Esophagus muscularis mucosa (tissue), 4 donors: Measurements from ENCODE around the gene PLIN1. TPM values are rescaled to one million over a fixed set of nuclear protein-coding genes. Genes with fewer than 3 reads are reported as not detected.

ENCODE experiments used
- DNase-seq: peaks from one replicate; pipeline ENCODE4 v3.0.0-alpha.2; 2017; ENCODE audit errors: extremely low spot score
- H3K27ac ChIP-seq, 4 donors: fragments of 200-600 bp; sonication (generic); replicated peaks in 1 of 4; 1 replicate in 3 of 4; 2 replicates in 1 of 4; pipeline ENCODE4 v1.5.1; 2016 to 2019; ENCODE audit warnings: mild to moderate bottlenecking in 1 of 4
- H3K27me3 ChIP-seq, 4 donors: fragments of 200-600 bp; sonication (generic); one replicate each; pipeline versions ENCODE4 v1.5.1 to v1.6.0; 2016 to 2019
- H3K36me3 ChIP-seq, 4 donors: fragments of 200-600 bp; sonication (generic); one replicate each; pipeline ENCODE4 v1.5.1; 2016 to 2019
- H3K4me1 ChIP-seq, 4 donors: fragments of 200-600 bp; sonication (generic); one replicate each; pipeline ENCODE4 v1.5.1; 2016 to 2019
- H3K4me3 ChIP-seq, 4 donors: fragments of 200-600 bp; sonication (generic); 1 replicate in 2 of 4; 2 replicates in 2 of 4; pipeline ENCODE4 v1.5.1; 2016 to 2019; ENCODE audit warnings: mild to moderate bottlenecking in 4 of 4, moderate library complexity in 1 of 4
- H3K9me3 ChIP-seq, 4 donors: fragments of 200-600 bp; sonication (generic); 1 replicate in 3 of 4; 2 replicates in 1 of 4; pipeline ENCODE4 v1.5.1; 2016 to 2019
- EP300 ChIP-seq: sonication (generic); formaldehyde crosslinking; IDR thresholded peaks from one replicate; pipeline ENCODE4 v1.6.1; 2017; ENCODE audit warnings: antibody characterized with exemption
- POLR2A ChIP-seq: fragments of 450-650 bp; IDR thresholded peaks from one replicate; pipeline ENCODE4 v1.6.1; 2017; ENCODE audit warnings: antibody characterized with exemption, moderate library complexity, mild to moderate bottlenecking, low read depth
- POLR2AphosphoS5 ChIP-seq, 2 donors: sonication (generic); formaldehyde crosslinking; IDR thresholded peaks; one replicate each; pipeline ENCODE4 v1.6.1; 2017; ENCODE audit warnings: antibody characterized with exemption in 2 of 2
- WGBS: methylation state at CpG from one replicate; pipeline ENCODE4 v1.1.5; 2018; 5-methylcytosine and 5-hydroxymethylcytosine counted together
- intact Hi-C: fragments of 100-400 bp; cut with DNase I; formaldehyde crosslinking; loops from one replicate; pipeline ENCODE4 v1.15.1; 2023
- total RNA-seq, 4 donors: library from RNA; depleted of rRNA; stranded (reverse); fragments of >200 nt; gene quantifications; one replicate each; pipeline versions ENCODE4 v1.1.0 to v1.2.1, GENCODE V29; 2016
- TF ChIP-seq, protein P1 (sequence below), 3 experiments: fragments of 200-600 bp in 2 of 3; fragments of 450-650 bp in 1 of 3; sonication (generic) in 2 of 3; IDR thresholded peaks; one replicate each; pipeline ENCODE4 v1.5.1; 2017 to 2019; ENCODE audit warnings: antibody characterized with exemption in 3 of 3, mild to moderate bottlenecking in 2 of 3, moderate library complexity in 1 of 3

PLIN1 gene
- total RNA-seq, 4 donors from 2014 or later, result 0.99 to 5.8 (median 2.8) TPM

DNA sequence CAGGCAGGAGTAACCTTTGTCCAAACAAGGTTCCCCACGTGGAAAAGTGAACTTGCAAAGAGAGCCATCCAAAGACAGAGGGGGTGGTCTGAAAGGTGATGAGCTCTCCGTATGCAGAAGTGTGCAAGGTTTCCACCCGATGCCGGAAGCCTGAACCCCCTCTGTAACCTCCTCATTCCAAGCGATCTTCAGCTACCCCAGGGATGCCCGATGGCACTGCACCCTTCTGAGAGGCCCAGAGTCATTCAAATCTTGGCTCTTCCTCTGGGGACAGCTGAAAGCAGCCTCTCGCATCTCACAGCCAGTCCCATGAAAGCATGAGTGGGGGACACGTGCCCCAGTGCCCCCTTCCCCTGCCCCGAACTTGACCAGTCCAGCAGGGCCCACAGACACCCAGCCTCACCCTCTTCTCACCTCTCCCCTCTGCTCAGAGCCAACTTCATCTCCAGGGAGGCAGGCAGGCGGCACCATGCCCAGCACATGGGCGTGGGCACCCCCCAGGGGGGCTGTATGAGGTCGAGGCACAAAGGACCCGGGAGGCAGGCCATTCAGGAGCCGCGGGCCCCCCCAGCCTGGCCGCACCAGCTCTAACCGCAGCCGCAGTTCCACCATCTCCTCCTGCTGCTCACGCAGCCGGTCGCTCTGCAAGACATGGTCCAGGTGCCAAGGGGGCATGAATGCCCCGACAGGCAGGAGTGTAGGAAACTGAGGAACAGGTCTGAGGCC is 32.6 kb downstream of the PLIN1 start:
- no peak for DNase-seq
- intact Hi-C loops, result loop anchor here (2.0 to 10.0 kb wide), 3 partner anchors 46 to 228 kb away; partner anchors contain the start of genes MESP1, PEX11A and WDR93

DNA sequence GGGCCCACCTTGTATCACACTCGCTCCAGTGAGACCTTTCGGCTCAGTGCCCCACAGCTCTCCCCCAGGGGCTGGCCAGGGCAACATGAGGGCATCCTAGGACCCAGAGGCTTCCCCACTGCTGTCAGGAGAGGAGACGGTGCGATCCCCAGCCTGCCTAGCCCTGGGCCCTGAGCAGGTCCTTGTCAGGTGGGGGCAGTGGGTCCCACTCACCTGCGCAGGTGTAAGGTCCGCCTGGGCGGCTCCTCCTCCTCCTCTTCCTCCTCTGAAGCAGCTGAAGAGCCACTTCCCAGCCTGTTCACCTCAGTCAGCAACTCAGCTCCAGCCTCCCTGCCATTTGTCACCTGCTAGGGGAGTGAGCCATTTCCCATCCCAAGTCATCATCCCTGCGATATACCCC is 33.5 kb downstream of the PLIN1 start:
- no peaks in the 10 kb centered on the region for H3K9me3 ChIP-seq
- H3K27me3 ChIP-seq, result no peaks in the 10 kb centered on the region
- DNase-seq, result no peak
- 89% methylated on average over 4 of the region's 8 CpGs for WGBS
- peaks cover 0 to 70% (median 30%) of the 10 kb centered on the region in 4 donors for H3K36me3 ChIP-seq
- TF ChIP-seq EP300 (no peak), POLR2AphosphoS5 (IDR thresholded peaks at IDR 0.05) (no peak), POLR2A (no peak)
- TF ChIP-seq, protein P1, sequence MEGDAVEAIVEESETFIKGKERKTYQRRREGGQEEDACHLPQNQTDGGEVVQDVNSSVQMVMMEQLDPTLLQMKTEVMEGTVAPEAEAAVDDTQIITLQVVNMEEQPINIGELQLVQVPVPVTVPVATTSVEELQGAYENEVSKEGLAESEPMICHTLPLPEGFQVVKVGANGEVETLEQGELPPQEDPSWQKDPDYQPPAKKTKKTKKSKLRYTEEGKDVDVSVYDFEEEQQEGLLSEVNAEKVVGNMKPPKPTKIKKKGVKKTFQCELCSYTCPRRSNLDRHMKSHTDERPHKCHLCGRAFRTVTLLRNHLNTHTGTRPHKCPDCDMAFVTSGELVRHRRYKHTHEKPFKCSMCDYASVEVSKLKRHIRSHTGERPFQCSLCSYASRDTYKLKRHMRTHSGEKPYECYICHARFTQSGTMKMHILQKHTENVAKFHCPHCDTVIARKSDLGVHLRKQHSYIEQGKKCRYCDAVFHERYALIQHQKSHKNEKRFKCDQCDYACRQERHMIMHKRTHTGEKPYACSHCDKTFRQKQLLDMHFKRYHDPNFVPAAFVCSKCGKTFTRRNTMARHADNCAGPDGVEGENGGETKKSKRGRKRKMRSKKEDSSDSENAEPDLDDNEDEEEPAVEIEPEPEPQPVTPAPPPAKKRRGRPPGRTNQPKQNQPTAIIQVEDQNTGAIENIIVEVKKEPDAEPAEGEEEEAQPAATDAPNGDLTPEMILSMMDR (IDR thresholded peaks at IDR 0.05), result no peak
- H3K4me1 ChIP-seq, result peaks cover 3 to 14% (median 8%) of the 10 kb centered on the region in 4 donors
- H3K4me3 ChIP-seq, result no peak overlapping the region
- H3K27ac ChIP-seq, result no peak overlapping the region
- intact Hi-C loops, result loop anchor here (2.0 to 10.0 kb wide), 3 partner anchors 47 to 229 kb away; partner anchors contain the start of genes MESP1, PEX11A and WDR93

More for the DNA sequence above, 32.6 kb downstream of the PLIN1 start:
- Histone ChIP-seq H3K4me1 (peaks cover 3 to 14% (median 8%) of the 10 kb centered on the region in 4 donors), H3K4me3 (no peak overlapping the region), H3K9me3 (no peaks in the 10 kb centered on the region), H3K27ac (no peak overlapping the region), H3K36me3 (peaks cover 0 to 61% (median 26%) of the 10 kb centered on the region in 4 donors), H3K27me3 (no peaks in the 10 kb centered on the region)
- 95% methylated on average over 7 of the region's 22 CpGs for WGBS
- TF ChIP-seq POLR2AphosphoS5 (IDR thresholded peaks at IDR 0.05) (no peak), EP300 (no peak), POLR2A (no peak)
- TF ChIP-seq, protein P1 (IDR thresholded peaks at IDR 0.05), result no peak

DNA sequence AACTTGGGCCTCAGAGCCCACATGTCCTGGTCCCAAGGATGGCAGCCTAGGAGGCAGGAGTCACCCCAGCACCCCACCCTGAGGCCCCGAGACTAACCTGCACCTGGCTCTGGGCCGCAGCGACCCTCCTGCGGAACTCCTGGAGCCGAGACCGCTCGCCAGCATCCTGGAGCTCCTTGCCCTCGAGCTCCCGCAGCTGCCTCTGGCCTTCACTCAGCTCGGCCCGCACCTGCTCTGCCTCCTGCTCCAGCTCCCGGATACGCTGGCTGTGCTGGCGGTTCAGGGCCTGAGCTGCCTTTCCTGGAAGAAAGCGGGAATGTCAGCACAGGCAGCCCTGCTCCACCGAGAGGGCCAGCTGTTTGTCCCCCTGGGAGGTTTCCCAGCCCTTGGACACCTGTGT is 37.1 kb downstream of the PLIN1 start:
- no peaks in the 10 kb centered on the region for H3K27me3 ChIP-seq
- H3K4me3 ChIP-seq, result no peak overlapping the region
- WGBS, result 95% methylated on average over 12 of the region's 16 CpGs
- H3K4me1 ChIP-seq, result peaks cover 0 to 7% (median 3%) of the 10 kb centered on the region in 4 donors
- H3K36me3 ChIP-seq, result peaks cover 0 to 51% (median 22%) of the 10 kb centered on the region in 4 donors
- no peaks in the 10 kb centered on the region for H3K9me3 ChIP-seq
- no peak for DNase-seq
- intact Hi-C loops, result loop anchor here (10.0 kb wide), 1 partner anchor 233 kb away; no protein-coding TSS in a partner anchor
- H3K27ac ChIP-seq, result no peak overlapping the region
- TF ChIP-seq EP300, result no peak
- no peak for TF ChIP-seq POLR2A
- TF ChIP-seq, protein P1 (IDR thresholded peaks at IDR 0.05), result no peak
- no peak for TF ChIP-seq POLR2AphosphoS5 (IDR thresholded peaks at IDR 0.05)

DNA sequence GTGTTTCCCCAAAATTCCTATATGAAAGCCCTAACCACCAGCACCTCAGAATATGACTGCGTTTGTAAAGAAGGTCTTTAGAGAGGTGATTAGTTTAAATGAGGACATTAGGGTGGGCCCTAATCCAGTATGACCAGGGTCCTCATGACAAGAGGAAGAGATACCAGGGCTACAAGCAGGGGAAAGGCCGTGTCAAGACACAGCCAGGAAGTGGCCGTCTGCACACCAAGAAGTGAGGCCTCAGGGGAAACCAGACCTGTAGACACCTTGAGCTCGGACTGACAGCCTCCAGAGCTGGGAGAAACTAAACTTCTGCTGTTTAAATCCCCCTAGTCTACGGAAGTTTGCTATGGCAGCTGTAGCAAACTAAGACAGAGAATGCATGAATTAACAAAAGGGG is 38.1 kb downstream of the PLIN1 start:
- no peak overlapping the region for H3K27ac ChIP-seq
- intact Hi-C loops, result loop anchor here (10.0 kb wide), 1 partner anchor 234 kb away; no protein-coding TSS in a partner anchor

More for the DNA sequence above, 38.1 kb downstream of the PLIN1 start:
- TF ChIP-seq POLR2AphosphoS5 (IDR thresholded peaks at IDR 0.05), result no peak
- TF ChIP-seq, protein P1 (IDR thresholded peaks at IDR 0.05), result no peak
- no peak for TF ChIP-seq EP300
- TF ChIP-seq POLR2A, result no peak
- Histone ChIP-seq H3K9me3 (no peaks in the 10 kb centered on the region), H3K4me3 (no peak overlapping the region), H3K36me3 (peaks cover 0 to 51% (median 20%) of the 10 kb centered on the region in 4 donors), H3K27me3 (no peaks in the 10 kb centered on the region), H3K4me1 (no peaks in the 10 kb centered on the region)
- no peak for DNase-seq
- 86% methylated on average over 5 of the region's 5 CpGs for WGBS
